ENCODE data around the gene OR52A5.

OR52A5 gene

GRCh38 chr11:5092821-5093585 is 45.2 kb downstream of the OR52A5 start:
- Mint-ChIP-seq H3K27me3 (no peaks in the 10 kb centered on the region), H3K4me1 (no peaks in the 10 kb centered on the region), H3K36me3 (ENCODE audit: insufficient read depth) (no peaks in the 10 kb centered on the region), H3K9me3 (peaks cover 5% of the 10 kb centered on the region), H3K4me3 (no peak overlapping the region), H3K27ac (ENCODE audit: low read depth) (no peak overlapping the region)
- no peak for ATAC-seq (replicated peaks; ENCODE audit: extremely low read depth, poor library complexity, severe bottlenecking)
- no peak for DNase-seq (ENCODE audit: low spot score in 2 of 2)

DNA sequence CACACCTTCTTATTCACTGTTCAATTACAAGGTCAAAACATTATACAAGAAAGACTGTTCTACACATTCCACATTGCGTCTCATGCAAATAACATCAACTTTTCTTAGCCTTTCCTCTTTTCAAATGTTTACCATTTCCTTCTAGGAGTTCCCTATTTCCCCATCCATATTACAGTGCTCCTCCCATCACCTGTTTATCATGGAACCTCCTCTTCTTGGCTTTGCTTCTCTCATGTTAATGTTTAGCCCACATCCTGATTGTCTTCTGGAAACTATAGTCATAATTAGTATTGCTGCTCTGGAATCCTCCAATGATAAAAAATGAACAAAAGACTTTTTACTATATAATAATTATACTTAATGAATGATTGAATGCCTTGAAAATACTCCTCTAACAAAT is 47.5 kb downstream of the OR52A5 start:
- Mint-ChIP-seq H3K9me3 (peaks cover 5% of the 10 kb centered on the region), H3K27me3 (no peaks in the 10 kb centered on the region), H3K4me1 (no peaks in the 10 kb centered on the region), H3K27ac (ENCODE audit: low read depth) (no peak overlapping the region), H3K4me3 (no peak overlapping the region), H3K36me3 (ENCODE audit: insufficient read depth) (no peaks in the 10 kb centered on the region)
- DNase-seq (ENCODE audit: low spot score in 2 of 2) = no peak
- no peak for ATAC-seq (replicated peaks; ENCODE audit: extremely low read depth, poor library complexity, severe bottlenecking)

DNA sequence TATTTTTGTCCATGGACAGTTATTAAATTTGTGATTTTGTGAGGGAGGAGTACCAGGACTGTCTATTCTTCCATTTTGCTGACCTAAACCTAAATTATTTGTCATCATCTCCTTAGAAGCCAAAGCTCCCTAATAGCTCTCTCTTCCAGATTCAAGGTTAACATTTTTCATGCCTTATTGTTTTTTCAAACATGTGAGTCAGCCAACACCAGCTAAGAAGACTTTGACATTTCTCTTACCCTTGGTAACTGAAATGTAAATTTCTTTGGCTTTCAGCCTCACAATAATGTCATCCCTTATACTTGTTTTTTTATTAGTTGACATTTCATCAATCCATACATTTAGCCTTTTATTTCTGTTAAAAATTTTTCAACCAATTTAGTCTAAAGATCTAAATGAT is 49.6 kb downstream of the OR52A5 start:
- ATAC-seq (replicated peaks; ENCODE audit: extremely low read depth, poor library complexity, severe bottlenecking) (no peak), DNase-seq (ENCODE audit: low spot score in 2 of 2) (no peak)
- no peaks in the 10 kb centered on the region for H3K27me3 Mint-ChIP-seq
- no peaks in the 10 kb centered on the region for H3K4me1 Mint-ChIP-seq
- H3K27ac Mint-ChIP-seq (ENCODE audit: low read depth) = no peak overlapping the region
- no peaks in the 10 kb centered on the region for H3K36me3 Mint-ChIP-seq (ENCODE audit: insufficient read depth)
- H3K4me3 Mint-ChIP-seq = no peak overlapping the region
- H3K9me3 Mint-ChIP-seq = peaks cover 5% of the 10 kb centered on the region

- Mint-ChIP-seq H3K36me3 (ENCODE audit: insufficient read depth) (no peaks in the 10 kb centered on the region), H3K4me3 (no peak overlapping the region), H3K27ac (ENCODE audit: low read depth) (no peak overlapping the region), H3K27me3 (no peaks in the 10 kb centered on the region), H3K9me3 (no peaks in the 10 kb centered on the region), H3K4me1 (no peaks in the 10 kb centered on the region)
- ATAC-seq (replicated peaks; ENCODE audit: extremely low read depth, poor library complexity, severe bottlenecking) = no peak
- DNase-seq (ENCODE audit: low spot score in 2 of 2) = no peak
Observed at GRCh38 chr11:5083602-5084001, 54.6 kb downstream of the OR52A5 start.

DNA sequence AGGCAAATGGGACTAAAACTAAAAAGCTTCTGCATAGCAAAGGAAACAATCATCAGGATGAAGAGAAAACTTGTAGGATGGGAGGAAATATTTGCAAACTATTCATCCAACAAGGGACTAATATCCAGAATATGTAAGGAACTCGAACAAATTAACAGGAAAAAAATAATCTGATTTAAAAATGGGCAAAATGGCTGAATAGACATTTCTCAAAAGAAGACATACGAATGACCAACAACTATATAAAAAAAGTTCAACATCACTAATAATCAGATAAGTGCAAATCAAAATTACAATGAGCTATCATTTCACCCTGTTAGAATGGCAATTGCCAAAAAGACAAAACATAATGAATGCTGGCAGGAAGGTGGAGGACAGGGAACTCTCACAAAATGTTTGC is 56.8 kb downstream of the OR52A5 start:
- Mint-ChIP-seq H3K4me3 (no peak overlapping the region), H3K4me1 (no peaks in the 10 kb centered on the region), H3K27ac (ENCODE audit: low read depth) (no peak overlapping the region), H3K27me3 (no peaks in the 10 kb centered on the region), H3K9me3 (no peaks in the 10 kb centered on the region), H3K36me3 (ENCODE audit: insufficient read depth) (no peaks in the 10 kb centered on the region)
- DNase-seq (ENCODE audit: low spot score in 2 of 2) = no peak
- ATAC-seq (replicated peaks; ENCODE audit: extremely low read depth, poor library complexity, severe bottlenecking) = no peak

Measured in central memory CD8-positive, alpha-beta T cell (primary cell).